AG09319 (cell line): Measurements from ENCODE around the gene SLC39A2.

Source experiments
- DNase-seq: peaks from one replicate; pipeline ENCODE4 v3.0.0-alpha.2; 2010; ENCODE audit warnings: low read depth; ENCODE audit errors: extremely low read depth
- TF ChIP-seq, protein P1 (sequence below): IDR thresholded peaks from 2 replicates; pipeline ENCODE4 v1.5.1; 2011; ENCODE audit warnings: low read depth, mild to moderate bottlenecking, inconsistent platforms, low read length, moderate library complexity

Gene SLC39A2

DNA sequence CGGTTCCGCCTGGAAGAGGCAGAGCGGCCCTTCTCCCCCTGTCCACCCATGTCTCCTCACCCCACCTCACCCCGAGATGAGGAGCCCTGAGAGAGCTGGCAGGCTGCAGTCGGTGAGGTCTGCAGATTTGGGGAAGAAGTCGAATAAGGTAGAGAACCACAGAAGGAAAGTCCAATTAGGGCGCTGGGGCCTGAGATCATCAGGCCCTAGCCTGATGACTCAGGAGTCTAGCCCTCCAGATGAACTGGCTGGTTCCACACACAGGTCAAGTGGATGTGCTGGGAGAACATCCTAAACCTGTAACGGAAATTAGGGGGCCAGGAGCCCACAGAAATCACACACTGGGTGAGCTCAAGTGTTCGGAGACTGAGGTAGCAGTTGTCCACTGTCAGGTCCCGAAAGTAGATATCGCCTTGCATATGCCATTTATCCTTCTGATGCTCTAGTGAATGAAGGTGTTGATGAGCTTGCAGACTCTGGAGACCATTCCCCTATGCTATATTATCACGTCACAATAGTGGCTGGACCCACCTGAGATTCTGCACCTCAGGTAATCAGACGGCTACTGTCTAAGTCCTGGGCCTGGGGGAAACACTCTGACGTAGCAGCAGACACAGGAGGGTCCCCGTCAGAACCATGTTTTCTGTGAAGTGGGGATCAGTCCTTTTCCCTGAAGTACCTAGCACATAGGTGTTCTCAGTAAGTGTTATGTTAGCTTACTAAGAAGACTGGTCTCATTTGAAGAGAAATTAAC, 10.2 kb upstream of the SLC39A2 start:
- TF ChIP-seq, protein P1, sequence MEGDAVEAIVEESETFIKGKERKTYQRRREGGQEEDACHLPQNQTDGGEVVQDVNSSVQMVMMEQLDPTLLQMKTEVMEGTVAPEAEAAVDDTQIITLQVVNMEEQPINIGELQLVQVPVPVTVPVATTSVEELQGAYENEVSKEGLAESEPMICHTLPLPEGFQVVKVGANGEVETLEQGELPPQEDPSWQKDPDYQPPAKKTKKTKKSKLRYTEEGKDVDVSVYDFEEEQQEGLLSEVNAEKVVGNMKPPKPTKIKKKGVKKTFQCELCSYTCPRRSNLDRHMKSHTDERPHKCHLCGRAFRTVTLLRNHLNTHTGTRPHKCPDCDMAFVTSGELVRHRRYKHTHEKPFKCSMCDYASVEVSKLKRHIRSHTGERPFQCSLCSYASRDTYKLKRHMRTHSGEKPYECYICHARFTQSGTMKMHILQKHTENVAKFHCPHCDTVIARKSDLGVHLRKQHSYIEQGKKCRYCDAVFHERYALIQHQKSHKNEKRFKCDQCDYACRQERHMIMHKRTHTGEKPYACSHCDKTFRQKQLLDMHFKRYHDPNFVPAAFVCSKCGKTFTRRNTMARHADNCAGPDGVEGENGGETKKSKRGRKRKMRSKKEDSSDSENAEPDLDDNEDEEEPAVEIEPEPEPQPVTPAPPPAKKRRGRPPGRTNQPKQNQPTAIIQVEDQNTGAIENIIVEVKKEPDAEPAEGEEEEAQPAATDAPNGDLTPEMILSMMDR = no peak
- DNase-seq = no peak

DNA sequence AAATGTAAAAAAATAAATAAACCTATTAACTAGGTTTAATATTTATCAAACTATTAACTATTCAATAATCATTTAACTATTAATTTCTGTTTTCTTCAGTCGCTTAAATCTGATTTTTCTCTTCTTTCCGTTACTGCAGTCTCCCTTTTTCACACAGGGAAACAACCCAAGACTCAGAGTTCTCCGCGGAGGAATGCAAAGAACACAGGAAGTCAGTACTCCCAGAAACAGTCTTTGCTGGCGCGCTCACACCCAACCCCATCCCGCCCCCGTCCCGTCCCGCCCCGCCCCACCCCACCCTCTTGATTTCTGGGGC, 9.7 kb upstream of the SLC39A2 start:
- no peak for DNase-seq
- TF ChIP-seq, protein P1 = no peak

DNA sequence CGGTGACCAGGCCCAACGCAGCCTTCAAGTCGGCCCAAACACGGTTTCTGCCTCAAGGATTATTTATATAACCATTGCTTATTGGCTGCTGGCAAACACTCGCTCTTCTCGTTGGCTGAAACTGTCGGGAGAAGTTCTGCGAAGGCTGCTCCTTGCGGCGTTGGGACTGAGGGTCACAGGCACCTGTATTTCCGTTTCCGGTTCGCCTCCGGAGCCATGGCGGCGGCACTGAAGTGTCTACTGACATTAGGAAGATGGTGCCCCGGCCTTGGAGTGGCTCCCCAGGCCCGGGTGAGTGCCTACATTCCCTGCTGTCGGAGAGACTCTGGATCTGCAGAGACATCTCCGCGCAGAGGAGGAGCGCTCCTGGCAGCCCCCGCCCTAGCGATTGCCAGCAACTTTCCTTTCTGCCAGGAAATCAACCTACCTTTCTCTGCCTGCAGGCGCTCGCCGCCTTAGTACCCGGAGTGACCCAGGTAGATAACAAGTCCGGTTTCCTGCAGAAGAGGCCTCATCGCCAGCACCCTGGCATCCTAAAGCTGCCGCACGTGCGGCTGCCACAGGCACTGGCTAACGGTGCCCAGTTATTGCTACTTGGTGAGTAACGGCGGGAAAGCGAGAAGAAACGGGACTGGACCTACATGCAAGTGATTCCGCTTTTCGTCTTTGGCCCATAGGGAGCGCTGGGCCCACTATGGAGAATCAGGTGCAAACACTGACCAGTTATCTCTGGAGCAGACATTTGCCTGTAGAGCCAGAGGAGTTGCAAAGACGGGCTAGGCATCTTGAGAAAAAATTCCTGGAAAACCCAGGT, 9.1 kb upstream of the SLC39A2 start, which contains the start of gene METTL17:
METTL17 (plus strand) TSS at position 194 of the 814 bp plus-strand sequence; CDS start at position 217, 23 bp downstream.
- peak; percentile 94 for DNase-seq
- TF ChIP-seq, protein P1 = peak; percentile 29

DNA sequence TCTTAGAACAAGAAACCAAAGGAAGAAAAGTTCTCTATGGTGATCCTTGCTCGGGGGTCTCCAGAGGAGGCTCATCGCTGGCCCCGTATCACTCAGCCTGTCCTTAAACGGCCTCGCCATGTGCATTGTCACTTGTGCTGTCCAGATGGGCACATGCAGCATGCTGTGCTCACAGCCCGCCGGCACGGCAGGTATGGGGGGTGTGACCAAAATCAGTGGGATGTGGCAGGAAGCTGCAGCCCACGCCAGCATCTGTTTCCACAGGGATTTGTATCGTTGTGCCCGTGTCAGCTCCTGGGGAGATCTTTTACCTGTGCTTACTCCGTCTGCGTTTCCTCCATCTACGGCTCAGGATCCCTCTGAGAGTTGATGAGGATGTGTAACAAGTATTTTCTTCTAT, 2.6 kb upstream of the SLC39A2 start:
- no peak for DNase-seq
- TF ChIP-seq, protein P1 = no peak

DNA sequence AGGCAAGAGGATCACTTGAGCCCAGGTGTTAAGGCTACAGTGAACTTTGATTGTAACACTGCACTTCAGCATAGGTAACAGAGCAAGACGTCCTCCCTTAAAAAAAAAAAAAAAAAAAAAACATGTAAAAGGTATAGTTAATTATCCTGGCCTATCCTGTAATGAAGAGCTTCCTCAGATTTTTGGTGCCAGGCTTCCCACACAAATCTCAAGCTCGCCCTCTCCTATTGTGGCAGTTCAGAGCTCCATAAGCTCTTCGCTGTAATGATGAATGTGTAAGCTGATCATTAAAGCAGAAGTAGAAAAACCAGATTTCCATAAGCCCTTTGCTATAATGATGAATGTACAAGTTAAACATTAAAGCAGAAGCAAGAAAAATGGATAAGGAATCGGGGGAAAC, 2.0 kb upstream of the SLC39A2 start:
- TF ChIP-seq, protein P1 = no peak
- DNase-seq = no peak

DNA sequence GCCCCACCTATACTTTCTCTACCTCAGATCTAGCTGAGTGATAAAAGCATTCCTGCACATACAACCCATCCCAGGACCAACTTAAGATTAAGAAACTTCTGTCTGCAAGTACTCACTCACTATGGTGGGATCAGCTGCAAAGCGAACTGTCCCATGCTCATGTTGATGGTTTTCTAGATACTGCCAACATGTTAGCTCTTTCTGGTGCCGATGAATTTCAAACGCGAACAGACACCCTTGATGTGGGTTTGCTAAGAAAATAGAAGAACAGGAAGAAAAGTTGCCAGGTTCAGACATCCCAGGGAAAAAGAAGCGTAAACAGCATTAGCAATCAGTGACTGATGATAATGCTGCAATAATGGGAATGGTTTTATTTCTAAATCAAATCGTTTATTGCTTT, 1.5 kb upstream of the SLC39A2 start:
- no peak for DNase-seq
- TF ChIP-seq, protein P1 = no peak

DNA sequence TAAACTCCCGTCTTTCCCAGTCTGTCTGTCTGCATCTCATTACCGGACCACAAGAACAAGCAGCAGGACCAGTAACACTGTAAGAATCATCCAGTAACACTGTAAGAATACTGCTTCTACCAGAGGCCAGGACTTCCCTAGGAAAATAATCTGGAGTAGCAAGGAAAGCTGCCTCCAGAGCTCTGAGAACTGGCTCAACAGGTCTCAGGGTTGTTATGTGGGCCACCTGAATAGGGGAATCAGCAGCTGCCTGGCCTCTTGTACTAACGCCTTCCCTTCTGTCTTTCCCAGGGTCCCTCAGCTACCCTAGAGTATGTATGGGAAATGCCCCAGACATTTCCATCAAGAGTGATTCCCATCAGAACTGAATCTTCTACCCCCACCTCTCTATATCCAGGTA, 954 bp upstream of the SLC39A2 start:
- no peak for DNase-seq
- TF ChIP-seq, protein P1 = no peak
